Activated CD4-positive, alpha-beta T cell treated with anti-CD3 and anti-CD28 coated beads, Interleukin-2, amount 10 ng/mL, durations not matched to agents 7 days and 5 days (primary cell): Measurements from ENCODE around the gene HERC5. TPM values are rescaled to one million over a fixed set of nuclear protein-coding genes. Genes with fewer than 3 reads are reported as not detected.
"Not testable (repeated sequence)": the region's sequence is repeated elsewhere in the genome, so short reads cannot be mapped to it uniquely, and the experiment has no call there.

Source experiments
- CTCF ChIA-PET: fragments of 350-600 bp; sonication (Branson Sonifier 250); formaldehyde crosslinking; loops from one replicate; lab custom pipeline; 2021; ENCODE audit warnings: antibody characterized with exemption; lab: Charles Lee
- POLR2A ChIA-PET: fragments of 350-600 bp; sonication (Branson Sonifier 250); formaldehyde crosslinking; loops from one replicate; lab custom pipeline; 2021; ENCODE audit warnings: antibody characterized with exemption; lab: Charles Lee
- DNase-seq: peaks from one replicate; pipeline ENCODE4 v3.0.0-alpha.2; 2020
- H3K27ac Mint-ChIP-seq: one replicate; pipeline ENCODE4 v1.8.0; 2021; ENCODE audit warnings: mild to moderate bottlenecking, moderate library complexity, mixed read lengths
- H3K27me3 Mint-ChIP-seq: one replicate; pipeline ENCODE4 v1.8.0; 2021; ENCODE audit warnings: mixed read lengths
- H3K36me3 Mint-ChIP-seq: one replicate; pipeline ENCODE4 v1.8.0; 2021; ENCODE audit warnings: low read depth, mixed read lengths
- H3K4me1 Mint-ChIP-seq: one replicate; pipeline ENCODE4 v1.8.0; 2021; ENCODE audit warnings: mixed read lengths
- H3K4me3 Mint-ChIP-seq: one replicate; pipeline ENCODE4 v1.8.0; 2021; ENCODE audit warnings: mild to moderate bottlenecking, moderate library complexity, mixed read lengths
- H3K9me3 Mint-ChIP-seq: one replicate; pipeline ENCODE4 v1.8.0; 2021; ENCODE audit warnings: mixed read lengths
- total RNA-seq, 2 experiments: library from RNA; stranded (reverse); gene quantifications; one replicate each; pipeline ENCODE4 v1.2.3, GENCODE V29; 2021

HERC5 gene
- total RNA-seq, 2 experiments from 2014 or later, result 47.8 to 49.2 TPM

GRCh38 chr4:88527787-88528186, 70.9 kb downstream of the HERC5 start:
- no peak for DNase-seq
- H3K4me3 Mint-ChIP-seq, result no peak overlapping the region
- peaks cover 31% of the 10 kb centered on the region for H3K4me1 Mint-ChIP-seq
- peaks cover 1% of the 10 kb centered on the region for H3K36me3 Mint-ChIP-seq
- no peaks in the 10 kb centered on the region for H3K9me3 Mint-ChIP-seq
- ChIA-PET CTCF (interaction anchor here (1.5 to 4.7 kb wide), 3 partner anchors 9 to 12 kb away, joined by 4 to 14 read pairs (median 10); no protein-coding TSS in a partner anchor), POLR2A (no interaction called here)
- H3K27ac Mint-ChIP-seq, result no peak overlapping the region
- no peaks in the 10 kb centered on the region for H3K27me3 Mint-ChIP-seq

- POLR2A ChIA-PET, result no interaction called here
- Mint-ChIP-seq H3K36me3 (no peaks in the 10 kb centered on the region), H3K27ac (no peak overlapping the region), H3K27me3 (no peaks in the 10 kb centered on the region), H3K4me3 (no peak overlapping the region), H3K9me3 (no peaks in the 10 kb centered on the region), H3K4me1 (peaks cover 30% of the 10 kb centered on the region)
- CTCF ChIA-PET, result interaction anchor here (1.4 to 4.7 kb wide), 2 partner anchors 9 to 11 kb away, joined by 4 to 14 read pairs; no protein-coding TSS in a partner anchor
- DNase-seq, result no peak
These were observed 71.9 kb downstream of the HERC5 start for GRCh38 chr4:88528861-88529260.

DNA sequence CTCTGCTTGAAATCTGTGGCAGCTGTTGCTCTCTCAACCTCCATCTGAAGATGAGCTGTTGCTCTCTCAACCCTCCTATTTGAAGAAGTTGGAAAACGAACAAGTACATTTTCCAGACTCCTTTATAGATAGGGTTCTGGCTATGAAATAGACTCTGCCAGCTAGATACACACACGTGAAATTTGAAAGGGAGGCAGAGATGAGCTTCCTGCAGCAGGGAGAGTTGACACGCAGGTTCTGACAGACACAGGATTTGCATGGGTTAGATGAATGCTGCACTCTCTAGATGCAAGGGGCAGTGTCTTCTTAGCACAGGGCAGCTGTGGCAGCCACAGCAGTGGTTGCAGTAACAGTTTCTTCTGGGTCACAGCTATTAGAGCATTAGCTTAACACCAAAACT, 74.6 kb downstream of the HERC5 start:
- no peak overlapping the region for H3K4me3 Mint-ChIP-seq
- H3K27me3 Mint-ChIP-seq, result peaks cover 2% of the 10 kb centered on the region
- no peaks in the 10 kb centered on the region for H3K36me3 Mint-ChIP-seq
- POLR2A ChIA-PET, result no interaction called here
- H3K9me3 Mint-ChIP-seq, result no peaks in the 10 kb centered on the region
- H3K4me1 Mint-ChIP-seq, result peaks cover 14% of the 10 kb centered on the region
- CTCF ChIA-PET, result interaction anchor here (1.1 to 4.7 kb wide), 3 partner anchors 8 to 498 kb away, joined by 3 to 14 read pairs (median 5); no protein-coding TSS in a partner anchor
- no peak for DNase-seq
- no peak overlapping the region for H3K27ac Mint-ChIP-seq

DNA sequence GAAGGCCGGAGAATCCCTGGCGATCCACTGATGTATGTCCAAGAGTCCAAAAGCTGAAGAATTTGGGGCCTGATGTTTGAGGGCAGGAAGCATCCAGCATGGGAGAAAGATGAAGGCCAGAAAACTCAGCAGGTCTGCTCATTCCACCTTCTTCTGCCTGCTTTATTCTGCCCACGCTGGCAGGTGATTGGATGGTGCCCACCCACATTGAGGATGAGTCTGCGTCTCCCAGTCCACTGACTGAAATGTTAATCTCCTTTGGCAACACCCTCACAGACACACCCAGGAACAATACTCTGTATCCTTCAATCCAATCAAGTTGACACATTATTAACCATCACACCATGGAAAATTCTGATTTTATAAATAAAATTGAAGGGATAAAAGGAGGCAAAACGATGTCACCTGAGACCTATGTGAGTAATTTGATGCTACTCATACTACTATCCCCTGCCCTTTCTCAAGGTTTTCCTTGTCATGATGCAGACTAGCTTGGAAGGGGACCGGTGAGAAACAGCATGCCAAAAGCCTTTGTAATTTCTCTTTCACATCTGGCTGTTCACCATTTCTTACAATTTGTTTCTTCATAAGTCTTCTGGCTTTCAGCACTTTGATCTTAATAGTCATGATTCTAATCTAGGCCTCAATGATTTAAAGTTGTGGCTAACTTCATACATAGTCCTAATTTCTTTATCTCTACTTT, 76.3 kb downstream of the HERC5 start:
- Mint-ChIP-seq H3K4me1 (peaks cover 2% of the 10 kb centered on the region), H3K27me3 (peaks cover 2% of the 10 kb centered on the region), H3K27ac (no peak overlapping the region), H3K36me3 (no peaks in the 10 kb centered on the region), H3K9me3 (no peaks in the 10 kb centered on the region), H3K4me3 (no peak overlapping the region)
- ChIA-PET CTCF (no interaction called here), POLR2A (no interaction called here)
- DNase-seq, result no peak

GRCh38 chr4:88533937-88534750, 77.2 kb downstream of the HERC5 start:
- DNase-seq, result no peak
- POLR2A ChIA-PET, result no interaction called here
- Mint-ChIP-seq H3K4me1 (no peaks in the 10 kb centered on the region), H3K36me3 (no peaks in the 10 kb centered on the region), H3K9me3 (no peaks in the 10 kb centered on the region), H3K4me3 (no peak overlapping the region), H3K27me3 (peaks cover 2% of the 10 kb centered on the region), H3K27ac (no peak overlapping the region)
- CTCF ChIA-PET, result no interaction called here

DNA sequence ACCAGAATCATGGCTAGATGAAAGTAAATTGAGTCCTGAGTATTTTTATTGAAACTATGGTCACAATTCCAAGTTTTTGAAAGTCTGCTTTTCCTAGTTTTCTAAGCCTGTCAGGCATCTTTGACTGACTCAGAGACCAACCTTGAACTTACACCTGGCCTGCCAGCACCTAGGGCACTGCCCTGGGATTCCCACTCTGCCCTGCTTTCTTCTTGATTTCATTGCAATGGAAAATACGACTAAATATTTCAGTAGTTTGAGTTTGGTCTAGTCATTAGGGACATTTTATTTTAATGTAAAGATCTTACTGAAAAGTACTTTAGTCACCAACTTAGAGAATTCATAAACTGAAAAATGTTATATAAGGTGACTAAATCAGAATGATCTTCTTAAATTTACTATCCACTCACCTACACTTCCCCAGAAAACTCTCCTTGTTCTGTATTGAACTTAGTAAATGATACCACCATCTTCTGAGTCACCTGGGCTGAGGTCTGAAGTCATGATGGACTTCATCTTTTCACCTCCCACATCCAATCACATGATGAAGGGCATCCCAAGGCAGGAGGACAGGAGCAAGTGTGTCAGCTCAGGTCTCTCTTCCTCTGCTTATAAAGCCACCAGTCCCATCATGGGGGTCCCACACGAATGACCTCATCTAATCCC, 78.3 kb downstream of the HERC5 start:
- no peak overlapping the region for H3K4me3 Mint-ChIP-seq
- no peaks in the 10 kb centered on the region for H3K36me3 Mint-ChIP-seq
- H3K4me1 Mint-ChIP-seq, result peaks cover 5% of the 10 kb centered on the region
- POLR2A ChIA-PET, result no interaction called here
- no peak overlapping the region for H3K27ac Mint-ChIP-seq
- H3K9me3 Mint-ChIP-seq, result no peaks in the 10 kb centered on the region
- CTCF ChIA-PET, result interaction anchor here (0.5 to 1.1 kb wide), 3 partner anchors 10 to 612 kb away, joined by 3 to 5 read pairs (median 3); no protein-coding TSS in a partner anchor
- no peak for DNase-seq
- peaks cover 2% of the 10 kb centered on the region for H3K27me3 Mint-ChIP-seq

DNA sequence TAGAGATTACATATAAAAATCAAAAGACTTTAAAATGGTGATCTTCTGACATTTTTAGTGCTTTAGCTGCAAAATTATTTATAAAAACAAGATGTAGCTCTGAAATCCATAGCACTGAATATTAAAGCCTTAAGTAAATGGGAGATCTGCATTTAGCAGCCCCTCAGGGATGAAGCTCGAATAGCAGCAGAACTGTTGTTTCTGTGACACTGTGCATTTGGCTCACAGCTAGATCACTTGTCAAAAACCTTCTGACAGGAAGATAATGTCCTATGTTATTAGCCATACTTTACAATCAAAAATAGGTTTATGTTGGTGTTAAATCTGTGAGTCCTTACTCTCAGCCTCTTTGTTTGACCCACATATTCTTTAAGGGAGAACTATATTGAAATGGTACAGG, 80.8 kb downstream of the HERC5 start:
- CTCF ChIA-PET, result interaction anchor here (0.9 kb wide), 1 partner anchor 9 kb away, joined by 4 read pairs; no protein-coding TSS in a partner anchor
- no peak overlapping the region for H3K27ac Mint-ChIP-seq
- H3K36me3 Mint-ChIP-seq, result no peaks in the 10 kb centered on the region
- H3K4me1 Mint-ChIP-seq, result peaks cover 5% of the 10 kb centered on the region
- POLR2A ChIA-PET, result no interaction called here
- no peaks in the 10 kb centered on the region for H3K9me3 Mint-ChIP-seq
- no peak for DNase-seq
- peaks cover 7% of the 10 kb centered on the region for H3K27me3 Mint-ChIP-seq
- no peak overlapping the region for H3K4me3 Mint-ChIP-seq

DNA sequence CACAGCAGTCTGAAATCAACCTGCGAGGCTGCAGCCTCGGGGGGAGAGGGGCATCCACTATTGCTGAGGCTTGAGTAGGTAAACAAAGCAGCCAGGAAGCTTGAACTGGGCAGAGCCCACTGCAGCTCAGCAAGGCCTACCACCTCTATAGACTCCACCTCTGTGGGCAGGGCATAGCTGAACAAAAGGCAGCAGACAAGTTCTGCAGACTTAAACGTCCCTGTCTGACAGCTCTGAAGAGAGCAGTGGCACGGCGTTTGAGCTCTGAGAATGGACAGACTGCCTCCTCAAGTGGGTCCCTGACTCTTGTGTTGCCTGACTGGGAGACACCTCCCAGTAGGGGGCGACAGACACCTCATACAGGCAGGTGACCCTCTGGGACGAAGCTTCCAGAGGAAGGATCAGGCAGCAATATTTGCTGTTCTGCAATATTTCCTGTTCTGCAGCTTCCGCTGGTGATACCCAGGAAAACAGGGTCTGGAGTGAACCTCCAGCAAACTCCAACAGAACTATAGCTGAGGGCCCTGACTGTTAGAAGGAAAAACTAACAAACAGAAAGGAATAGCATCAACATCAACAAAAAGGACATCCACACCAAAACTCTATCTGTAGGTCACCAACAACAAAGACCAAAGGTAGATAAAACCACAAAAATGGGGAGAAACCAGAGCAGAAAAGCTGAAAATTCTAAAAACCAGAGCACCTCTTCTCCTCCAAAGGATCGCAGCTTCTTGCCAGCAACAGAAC, 82.6 kb downstream of the HERC5 start:
- POLR2A ChIA-PET, H3K36me3 Mint-ChIP-seq, H3K4me3 Mint-ChIP-seq, H3K9me3 Mint-ChIP-seq, H3K4me1 Mint-ChIP-seq: not testable (repeated sequence)
- Mint-ChIP-seq H3K27ac (peak overlapping the region; percentile 54), H3K27me3 (peaks cover 12% of the 10 kb centered on the region)
- CTCF ChIA-PET, result interaction anchor here (0.6 to 1.8 kb wide), 19 partner anchors 9 to 525 kb away, joined by 3 to 14 read pairs (median 3); partner anchors contain the start of gene PYURF
- DNase-seq, result peak; percentile 75

DNA sequence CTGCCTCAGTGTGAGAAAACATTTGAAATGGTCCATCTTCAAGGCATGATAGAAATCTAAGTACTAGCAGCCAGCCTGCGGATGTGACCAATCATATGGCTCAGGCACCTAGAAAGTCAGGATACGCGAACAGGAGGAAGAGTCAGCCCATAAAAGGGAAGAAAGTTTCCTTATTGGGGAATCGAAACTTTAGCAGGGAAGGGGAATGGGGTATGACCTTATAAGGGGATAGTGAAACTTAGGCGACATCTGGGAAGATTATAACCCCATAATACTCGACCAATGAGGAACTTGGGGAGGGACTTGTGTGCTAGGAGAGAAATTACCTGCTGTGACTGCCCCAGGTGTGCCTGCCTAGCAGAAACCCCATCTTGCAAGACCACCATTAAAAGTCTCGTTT, 92.9 kb downstream of the HERC5 start:
- no peaks in the 10 kb centered on the region for H3K4me1 Mint-ChIP-seq
- CTCF ChIA-PET, result no interaction called here
- POLR2A ChIA-PET, result no interaction called here
- H3K4me3 Mint-ChIP-seq, result no peak overlapping the region
- no peaks in the 10 kb centered on the region for H3K9me3 Mint-ChIP-seq
- no peaks in the 10 kb centered on the region for H3K36me3 Mint-ChIP-seq
- peaks cover 3% of the 10 kb centered on the region for H3K27me3 Mint-ChIP-seq
- no peak for DNase-seq
- H3K27ac Mint-ChIP-seq, result no peak overlapping the region

Other genes starting within 250 kb of the HERC5 start
- gene PPM1K, start 172.6 kb upstream of the HERC5 start, total RNA-seq, result 10 to 100 TPM; 58.4 to 68.5 TPM
- gene HERC6, start 78.3 kb upstream of the HERC5 start, total RNA-seq, result 10 to 100 TPM; 42.8 to 43.6 TPM
- 10 to 100 TPM; 37.0 to 47.5 TPM for gene PYURF, start 66.7 kb downstream of the HERC5 start, total RNA-seq
- gene HERC3, start 135.4 kb downstream of the HERC5 start, total RNA-seq, result 10 to 100 TPM; 28.1 to 33.3 TPM
- gene NAP1L5, start 240.7 kb downstream of the HERC5 start, total RNA-seq, result 1 to 10 TPM; 3.7 to 4.3 TPM